ENCODE results near the gene ODC1. TPM values are rescaled to one million over a fixed set of nuclear protein-coding genes. Genes with fewer than 3 reads are reported as not detected.

The ODC1 gene
- total and polyA plus RNA-seq, 2 experiments from 2014 or later, result 23.3 to 70.3 TPM

- TF ChIP-seq CTCF (conservative IDR thresholded peaks at IDR 0.05; ENCODE audit: low read depth in 2 of 2) (no peak), EZH2phosphoT487 (IDR thresholded peaks at IDR 0.05; ENCODE audit: unreplicated experiment) (no peak), ZNF114 (CRISPR knock-in tag; IDR thresholded peaks at IDR 0.05) (no peak), POLR2AphosphoS5 (IDR thresholded peaks at IDR 0.05; ENCODE audit: low read depth) (no peak), ZNF331 (CRISPR knock-in tag; IDR thresholded peaks at IDR 0.05; ENCODE audit: low read depth) (no peak), ETS1 (IDR thresholded peaks at IDR 0.05) (no peak), EZH2 (IDR thresholded peaks at IDR 0.05; ENCODE audit: low read depth, unreplicated experiment) (no peak), JUNB (IDR thresholded peaks at IDR 0.05; ENCODE audit: unreplicated experiment) (no peak), NANOG (IDR thresholded peaks at IDR 0.05; ENCODE audit: borderline replicate concordance) (no peak), ZNF462 (CRISPR knock-in tag; IDR thresholded peaks at IDR 0.05) (no peak), CREB1 (CRISPR knock-in tag; IDR thresholded peaks at IDR 0.05; ENCODE audit: low read depth) (no peak)
- Histone ChIP-seq H3K4me2 (no peak overlapping the region), H3F3A (replicated peaks; ENCODE audit: low read depth) (no peaks in the 10 kb centered on the region), H3K36me3 (ENCODE audit: insufficient read depth) (no peaks in the 10 kb centered on the region), H3K4me1 (ENCODE audit: insufficient read depth) (no peaks in the 10 kb centered on the region), H3K27me3 (ENCODE audit: insufficient read depth) (no peaks in the 10 kb centered on the region), H3K27ac (ENCODE audit: low read depth) (no peak overlapping the region), H3K4me3 (no peak overlapping the region), H4K20me1 (replicated peaks; ENCODE audit: insufficient read depth) (no peaks in the 10 kb centered on the region), H3K79me2 (replicated peaks; ENCODE audit: insufficient read depth) (no peaks in the 10 kb centered on the region), H2AFZ (no peak overlapping the region), H3K9me2 (ENCODE audit: insufficient read depth) (no peaks in the 10 kb centered on the region)
- no peak for ATAC-seq
- Mint-ChIP-seq H3K36me3 (ENCODE audit: low read depth) (no peaks in the 10 kb centered on the region), H3K4me3 (no peak overlapping the region), H3K27me3 (ENCODE audit: insufficient read depth, low read depth, poor library complexity) (peaks cover 9% of the 10 kb centered on the region), H3K9me3 (no peaks in the 10 kb centered on the region; the same call in 2 of the 3 replicates), H3K4me1 (no peaks in the 10 kb centered on the region), H3K27ac (no peak overlapping the region)
- DNase-seq (ENCODE audit: low spot score), result no peak
Observed at GRCh38 chr2:10415640-10416039, 32.5 kb downstream of the ODC1 start.
